CD8-positive, alpha-beta memory T cell (primary cell): ENCODE results near the gene LRRC26. TPM values are rescaled to one million over a fixed set of nuclear protein-coding genes. Genes with fewer than 3 reads are reported as not detected.
"Not testable (repeated sequence)": the region's sequence is repeated elsewhere in the genome, so short reads cannot be mapped to it uniquely, and the experiment has no call there.

ENCODE experiments used
- CTCF ChIA-PET: fragments of 350-600 bp; sonication (Branson Sonifier 250); formaldehyde crosslinking; loops from one replicate; lab custom pipeline; 2021; ENCODE audit warnings: antibody characterized with exemption; lab: Charles Lee
- POLR2A ChIA-PET: fragments of 350-600 bp; sonication (Branson Sonifier 250); formaldehyde crosslinking; loops from one replicate; lab custom pipeline; 2021; ENCODE audit warnings: antibody characterized with exemption; lab: Charles Lee
- DNase-seq, 5 donors: peaks; one replicate each; pipeline versions ENCODE4 v3.0.0 to v3.0.0-alpha.2; 2020 to 2022; ENCODE audit warnings: mixed read lengths in 1 of 5
- H3K27ac ChIP-seq: one replicate; pipeline ENCODE4 v1.7.0; 2013; ENCODE audit warnings: low read depth, mild to moderate bottlenecking, low read length, moderate library complexity
- H3K27me3 ChIP-seq: 2 replicates; pipeline ENCODE4 v1.7.0; 2013; ENCODE audit warnings: low read length, mild to moderate bottlenecking; ENCODE audit not compliant: insufficient read depth, poor library complexity, severe bottlenecking
- H3K36me3 ChIP-seq: 2 replicates; pipeline ENCODE4 v1.7.0; 2013; ENCODE audit warnings: mild to moderate bottlenecking, low read length, moderate library complexity; ENCODE audit not compliant: insufficient read depth
- H3K4me1 ChIP-seq: 2 replicates; pipeline ENCODE4 v1.7.0; 2013; ENCODE audit warnings: mild to moderate bottlenecking, low read length, moderate library complexity; ENCODE audit not compliant: insufficient read depth
- H3K4me3 ChIP-seq: 2 replicates; pipeline ENCODE4 v1.7.0; 2013; ENCODE audit warnings: mild to moderate bottlenecking, low read length
- H3K9me3 ChIP-seq: 2 replicates; pipeline ENCODE4 v1.7.0; 2013; ENCODE audit warnings: mild to moderate bottlenecking, low read length
- H3K27ac Mint-ChIP-seq, 8 donors: one replicate each; pipeline ENCODE4 v1.8.0; 2020 to 2021; ENCODE audit warnings: mixed read lengths in 8 of 8, mild to moderate bottlenecking in 6 of 8, inconsistent platforms in 3 of 8, moderate library complexity in 3 of 8
- H3K27me3 Mint-ChIP-seq, 2 donors: one replicate each; pipeline ENCODE4 v1.8.0; 2020 to 2021; ENCODE audit warnings: mixed read lengths in 2 of 2, mild to moderate bottlenecking in 1 of 2, moderate library complexity in 1 of 2
- H3K36me3 Mint-ChIP-seq, 3 donors: one replicate each; pipeline ENCODE4 v1.8.0; 2020 to 2021; ENCODE audit warnings: mixed read lengths in 3 of 3, inconsistent platforms in 1 of 3, mild to moderate bottlenecking in 1 of 3
- H3K4me1 Mint-ChIP-seq, 3 donors: one replicate each; pipeline ENCODE4 v1.8.0; 2020 to 2021; ENCODE audit warnings: mixed read lengths in 3 of 3, inconsistent platforms in 1 of 3, mild to moderate bottlenecking in 1 of 3
- H3K4me3 Mint-ChIP-seq, 7 donors: one replicate each; pipeline ENCODE4 v1.8.0; 2020 to 2021; ENCODE audit warnings: mixed read lengths in 7 of 7, mild to moderate bottlenecking in 6 of 7, moderate library complexity in 4 of 7, inconsistent platforms in 2 of 7
- H3K9me3 Mint-ChIP-seq, 5 donors: one replicate each; pipeline ENCODE4 v1.8.0; 2020 to 2022; ENCODE audit warnings: mixed read lengths in 5 of 5, mild to moderate bottlenecking in 3 of 5, moderate library complexity in 2 of 5, inconsistent platforms in 1 of 5
- polyA plus RNA-seq: library from polyadenylated mRNA; unstranded; fragments of 300-500 nt; fragmentation: Illumina TruSeq; gene quantifications from one replicate; pipeline ENCODE4 v1.2.3, GENCODE V29; 2021
- total RNA-seq, 2 experiments: library from RNA; stranded (reverse); gene quantifications; one replicate each; pipeline ENCODE4 v1.2.3, GENCODE V29; 2021

Gene LRRC26
- total and polyA plus RNA-seq, 3 experiments from 2014 or later = not detected

GRCh38 chr9:137127301-137128157 is 42.3 kb downstream of the LRRC26 start:
- CTCF ChIA-PET = interaction anchor here (0.7 to 1.9 kb wide), 8 partner anchors 13 to 135 kb away, joined by 3 to 6 read pairs (median 3); partner anchors contain the start of gene SAPCD2
- peaks cover 0 to 3% (median 0%) of the 10 kb centered on the region in 5 donors for H3K9me3 Mint-ChIP-seq

GRCh38 chr9:137126786-137127185 is 43.1 kb downstream of the LRRC26 start:
- peak overlapping the region; percentile 79 to 94 (median 89) for H3K4me3 Mint-ChIP-seq
- H3K27ac ChIP-seq = peak overlapping the region; percentile 81
- no peaks in the 10 kb centered on the region for H3K36me3 ChIP-seq
- peak overlapping the region; percentile 78 for H3K4me3 ChIP-seq
- H3K9me3 ChIP-seq = no peaks in the 10 kb centered on the region
- peaks cover 0 to 3% (median 0%) of the 10 kb centered on the region in 5 donors for H3K9me3 Mint-ChIP-seq
- no peak for DNase-seq
- H3K4me1 ChIP-seq = peaks cover 25% of the 10 kb centered on the region
- peak overlapping the region; percentile 70 to 98 (median 92) for H3K27ac Mint-ChIP-seq
- no peaks in the 10 kb centered on the region for H3K27me3 Mint-ChIP-seq
- ChIA-PET POLR2A (interaction anchor here (1.4 kb wide), 1 partner anchor 97 kb away, joined by 9 read pairs; no protein-coding TSS in a partner anchor), CTCF (interaction anchor here (0.9 to 1.5 kb wide), 5 partner anchors 14 to 92 kb away, joined by 3 to 6 read pairs (median 3); no protein-coding TSS in a partner anchor)
- H3K36me3 Mint-ChIP-seq = peaks cover 0 to 6% (median 0%) of the 10 kb centered on the region in 3 donors
- H3K4me1 Mint-ChIP-seq = peaks cover 27 to 36% (median 30%) of the 10 kb centered on the region in 3 donors
- H3K27me3 ChIP-seq = no peaks in the 10 kb centered on the region

More at GRCh38 chr9:137127301-137128157, 42.3 kb downstream of the LRRC26 start:
- Mint-ChIP-seq H3K4me1 (peaks cover 27 to 36% (median 30%) of the 10 kb centered on the region in 3 donors), H3K4me3 (peak overlapping the region; percentile 79 to 94 (median 89)), H3K27ac (peak overlapping the region; percentile 92 to 98 (median 96)), H3K27me3 (peaks cover 0 to 3% of the 10 kb centered on the region in 2 donors), H3K36me3 (peaks cover 0 to 6% (median 0%) of the 10 kb centered on the region in 3 donors)
- Histone ChIP-seq H3K36me3 (no peaks in the 10 kb centered on the region), H3K4me3 (peak overlapping the region; percentile 78), H3K27me3 (no peaks in the 10 kb centered on the region), H3K4me1 (peaks cover 25% of the 10 kb centered on the region), H3K9me3 (no peaks in the 10 kb centered on the region), H3K27ac (peak overlapping the region; percentile 81)
- peak; percentile 16 to 62 (median 40) for DNase-seq
- POLR2A ChIA-PET = interaction anchor here (0.6 to 1.4 kb wide), 5 partner anchors 49 to 161 kb away, joined by 3 to 9 read pairs (median 3); partner anchors contain the start of gene TPRN

DNA sequence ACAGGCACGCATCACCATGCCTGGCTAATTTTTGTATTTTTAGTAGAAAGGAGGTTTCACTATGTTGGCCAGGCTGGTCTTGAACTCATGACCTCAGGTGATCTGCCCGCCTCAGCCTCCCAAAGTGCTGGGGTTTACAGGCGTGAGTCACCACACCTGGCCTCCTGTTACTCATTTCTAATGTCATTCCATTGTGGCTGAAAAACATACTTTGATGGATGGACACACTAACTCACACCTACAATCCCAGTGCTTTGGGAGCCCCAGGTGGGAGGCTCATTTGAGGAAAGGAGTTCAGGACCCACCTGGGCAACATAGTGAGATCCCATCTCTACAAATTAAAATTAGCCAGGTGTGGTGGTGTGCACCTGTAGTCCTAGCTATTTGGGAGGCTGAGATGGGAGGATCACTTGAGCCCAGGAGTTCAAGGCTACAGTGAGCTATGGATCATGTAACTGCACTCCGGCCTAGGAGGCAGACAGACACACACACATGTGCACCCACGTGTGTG is 45.8 kb downstream of the LRRC26 start:
- CTCF ChIA-PET = interaction anchor here (2.8 to 5.5 kb wide), 2 partner anchors 102 to 116 kb away, joined by 8 to 30 read pairs; partner anchors contain the start of genes CYSRT1 and RNF224
- H3K27me3 ChIP-seq, H3K27me3 Mint-ChIP-seq, POLR2A ChIA-PET, H3K4me3 ChIP-seq, H3K9me3 ChIP-seq, H3K9me3 Mint-ChIP-seq, H3K4me3 Mint-ChIP-seq, H3K36me3 Mint-ChIP-seq, H3K36me3 ChIP-seq, DNase-seq, H3K27ac ChIP-seq: not testable (repeated sequence)
- Mint-ChIP-seq H3K27ac (peak overlapping the region in 1 of 8 donors; percentile 60), H3K4me1 (peaks cover 24 to 30% (median 29%) of the 10 kb centered on the region in 3 donors)
- H3K4me1 ChIP-seq = peaks cover 25% of the 10 kb centered on the region

GRCh38 chr9:137123468-137123837 is 46.4 kb downstream of the LRRC26 start:
- Mint-ChIP-seq H3K9me3 (no peaks in the 10 kb centered on the region), H3K27ac (no peak overlapping the region), H3K4me1 (peaks cover 19 to 27% (median 25%) of the 10 kb centered on the region in 3 donors), H3K36me3 (no peaks in the 10 kb centered on the region), H3K27me3 (no peaks in the 10 kb centered on the region), H3K4me3 (no peak overlapping the region)
- Histone ChIP-seq H3K36me3 (no peaks in the 10 kb centered on the region), H3K4me3 (no peak overlapping the region), H3K27me3 (no peaks in the 10 kb centered on the region), H3K27ac (no peak overlapping the region), H3K9me3 (no peaks in the 10 kb centered on the region), H3K4me1 (peaks cover 19% of the 10 kb centered on the region)
- ChIA-PET POLR2A (interaction anchor here (0.6 kb wide), 1 partner anchor 121 kb away, joined by 3 read pairs; no protein-coding TSS in a partner anchor), CTCF (interaction anchor here (2.8 to 5.5 kb wide), 2 partner anchors 103 to 117 kb away, joined by 8 to 30 read pairs; partner anchors contain the start of genes CYSRT1 and RNF224)
- no peak for DNase-seq

GRCh38 chr9:137122796-137123467 is 46.9 kb downstream of the LRRC26 start:
- not testable (repeated sequence) for H3K9me3 ChIP-seq, H3K27me3 ChIP-seq, H3K36me3 Mint-ChIP-seq, H3K9me3 Mint-ChIP-seq, H3K36me3 ChIP-seq, H3K27me3 Mint-ChIP-seq, DNase-seq, H3K27ac ChIP-seq, H3K4me3 ChIP-seq
- H3K4me1 ChIP-seq = peaks cover 14% of the 10 kb centered on the region
- ChIA-PET CTCF (interaction anchor here (1.0 to 5.5 kb wide), 3 partner anchors 103 to 117 kb away, joined by 3 to 30 read pairs (median 8); partner anchors contain the start of genes CYSRT1 and RNF224), POLR2A (interaction anchor here (0.6 kb wide), 1 partner anchor 121 kb away, joined by 3 read pairs; no protein-coding TSS in a partner anchor)
- H3K4me1 Mint-ChIP-seq = peaks cover 14 to 21% (median 19%) of the 10 kb centered on the region in 3 donors
- peak overlapping the region in 1 of 8 donors; percentile 0 for H3K27ac Mint-ChIP-seq
- H3K4me3 Mint-ChIP-seq = peak overlapping the region in 1 of 7 donors; percentile 3

- H3K36me3 Mint-ChIP-seq, DNase-seq, H3K27me3 Mint-ChIP-seq, POLR2A ChIA-PET, H3K27ac ChIP-seq, H3K4me1 ChIP-seq, H3K9me3 ChIP-seq, H3K9me3 Mint-ChIP-seq, H3K36me3 ChIP-seq, H3K27me3 ChIP-seq, H3K4me3 ChIP-seq: not testable (repeated sequence)
- Mint-ChIP-seq H3K4me3 (peak overlapping the region in 1 of 7 donors; percentile 3), H3K27ac (peak overlapping the region in 2 of 8 donors; percentile 0 to 76), H3K4me1 (peaks cover 6 to 14% (median 12%) of the 10 kb centered on the region in 3 donors)
- CTCF ChIA-PET = interaction anchor here (1.0 to 5.5 kb wide), 3 partner anchors 104 to 118 kb away, joined by 3 to 30 read pairs (median 8); partner anchors contain the start of genes CYSRT1 and RNF224
Measured at GRCh38 chr9:137121927-137122795, 47.7 kb downstream of the LRRC26 start.
